SH-SY5Y (cell line): Measurements from ENCODE around the gene BRDT.

Experiments
- GATA2 ChIP-seq: IDR thresholded peaks from 2 replicates; pipeline ENCODE4 v1.6.1; 2011; ENCODE audit warnings: mild to moderate bottlenecking, low read depth, low read length
- GATA3 ChIP-seq: IDR thresholded peaks from 2 replicates; pipeline ENCODE4 v1.6.1; 2011; ENCODE audit warnings: low read depth, mild to moderate bottlenecking, low read length, moderate library complexity

- TF ChIP-seq GATA3, result no peak
- TF ChIP-seq GATA2, result no peak
These were observed 20.0 kb upstream of the BRDT start for GRCh38 chr1:91929250-91929649.
